RWPE2 (cell line): Measurements from ENCODE around the gene CCDC170.

Experiments used
- ATAC-seq: fragments of 200-7000 bp; cut with Tn5 transposase; 3 replicates; pipeline ENCODE4 v1.9.1; 2021; ENCODE audit warnings: low read depth
- DNase-seq: peaks from one replicate; pipeline ENCODE4 v3.0.0-alpha.2; 2020; ENCODE audit warnings: low spot score
- H3K27ac ChIP-seq: fragments of 450-650 bp; 2 replicates; pipeline ENCODE4 v1.5.1; 2017; ENCODE audit warnings: mild to moderate bottlenecking; ENCODE audit not compliant: poor library complexity, severe bottlenecking
- H3K27me3 ChIP-seq: fragments of 250-450 bp; sonication (Bioruptor Pico); 2 replicates; pipeline ENCODE4 v1.5.1; 2021; ENCODE audit warnings: mild to moderate bottlenecking, moderate library complexity; ENCODE audit not compliant: insufficient read depth, poor library complexity, severe bottlenecking
- H3K36me3 ChIP-seq: fragments of 250-450 bp; sonication (Bioruptor Pico); 2 replicates; pipeline ENCODE4 v1.5.1; 2020; ENCODE audit warnings: low read depth, mild to moderate bottlenecking, moderate library complexity
- H3K4me1 ChIP-seq: fragments of 250-450 bp; sonication (Bioruptor Pico); 2 replicates; pipeline ENCODE4 v1.5.1; 2021; ENCODE audit warnings: mild to moderate bottlenecking, moderate library complexity; ENCODE audit not compliant: insufficient read depth, poor library complexity, severe bottlenecking
- H3K4me3 ChIP-seq: fragments of 250-450 bp; sonication (Bioruptor Pico); 2 replicates; pipeline ENCODE4 v1.5.1; 2021; ENCODE audit warnings: mild to moderate bottlenecking, moderate library complexity; ENCODE audit not compliant: severe bottlenecking
- H3K9me3 ChIP-seq: fragments of 250-450 bp; sonication (Bioruptor Pico); 2 replicates; pipeline ENCODE4 v1.5.1; 2021; ENCODE audit warnings: mild to moderate bottlenecking, moderate library complexity; ENCODE audit not compliant: severe bottlenecking
- TF ChIP-seq, protein P1 (sequence below): fragments of 450-650 bp; IDR thresholded peaks from one replicate; pipeline ENCODE4 v1.5.1; 2017; ENCODE audit warnings: mild to moderate bottlenecking, moderate library complexity; ENCODE audit not compliant: poor library complexity, severe bottlenecking

CCDC170 gene

DNA sequence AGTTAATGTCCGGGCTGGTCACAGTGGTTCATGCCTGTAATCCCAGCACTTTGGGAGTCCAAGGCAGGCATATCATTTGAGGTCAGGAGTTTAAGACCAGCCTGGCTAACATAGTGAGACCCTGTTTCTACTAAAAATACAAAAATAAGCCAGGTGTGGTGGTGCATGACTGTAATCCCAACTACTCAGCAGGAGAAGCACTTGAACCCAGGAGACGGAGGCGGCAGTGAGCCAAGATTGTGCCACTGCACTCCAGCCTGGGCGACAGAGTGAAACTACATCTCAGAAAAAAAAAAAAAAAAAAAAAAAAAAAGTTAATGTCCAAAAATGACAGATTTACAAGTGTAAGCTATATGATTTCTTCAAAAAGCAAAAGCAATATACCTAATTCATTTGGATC lies 124.9 kb downstream of the CCDC170 start:
- Histone ChIP-seq H3K27me3 (no peaks in the 10 kb centered on the region), H3K36me3 (no peaks in the 10 kb centered on the region), H3K4me3 (no peak overlapping the region), H3K4me1 (no peaks in the 10 kb centered on the region), H3K27ac (no peak overlapping the region), H3K9me3 (no peaks in the 10 kb centered on the region)
- ATAC-seq (no peak), DNase-seq (no peak)
- TF ChIP-seq, protein P1, sequence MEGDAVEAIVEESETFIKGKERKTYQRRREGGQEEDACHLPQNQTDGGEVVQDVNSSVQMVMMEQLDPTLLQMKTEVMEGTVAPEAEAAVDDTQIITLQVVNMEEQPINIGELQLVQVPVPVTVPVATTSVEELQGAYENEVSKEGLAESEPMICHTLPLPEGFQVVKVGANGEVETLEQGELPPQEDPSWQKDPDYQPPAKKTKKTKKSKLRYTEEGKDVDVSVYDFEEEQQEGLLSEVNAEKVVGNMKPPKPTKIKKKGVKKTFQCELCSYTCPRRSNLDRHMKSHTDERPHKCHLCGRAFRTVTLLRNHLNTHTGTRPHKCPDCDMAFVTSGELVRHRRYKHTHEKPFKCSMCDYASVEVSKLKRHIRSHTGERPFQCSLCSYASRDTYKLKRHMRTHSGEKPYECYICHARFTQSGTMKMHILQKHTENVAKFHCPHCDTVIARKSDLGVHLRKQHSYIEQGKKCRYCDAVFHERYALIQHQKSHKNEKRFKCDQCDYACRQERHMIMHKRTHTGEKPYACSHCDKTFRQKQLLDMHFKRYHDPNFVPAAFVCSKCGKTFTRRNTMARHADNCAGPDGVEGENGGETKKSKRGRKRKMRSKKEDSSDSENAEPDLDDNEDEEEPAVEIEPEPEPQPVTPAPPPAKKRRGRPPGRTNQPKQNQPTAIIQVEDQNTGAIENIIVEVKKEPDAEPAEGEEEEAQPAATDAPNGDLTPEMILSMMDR: no peak

DNA sequence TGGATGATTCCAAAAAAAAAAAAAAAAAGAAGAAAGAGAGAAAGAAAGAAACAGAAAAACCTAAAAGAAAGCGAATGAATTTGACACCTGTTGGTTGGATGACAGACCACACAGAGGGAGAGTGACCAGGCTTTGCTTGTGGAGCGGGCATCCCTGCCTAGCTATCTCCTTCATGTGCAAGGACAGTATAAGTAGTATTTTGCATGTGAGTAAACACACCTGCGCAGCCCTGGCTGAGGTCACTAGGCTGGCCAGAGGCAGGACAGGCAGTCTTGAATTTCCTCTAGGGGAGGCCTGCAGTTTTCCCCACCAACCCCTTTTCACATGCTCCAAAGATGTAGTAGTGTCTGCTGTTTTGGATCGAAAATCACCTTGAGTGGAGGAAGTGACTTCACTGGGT lies 126.4 kb downstream of the CCDC170 start:
- H3K27me3 ChIP-seq: no peaks in the 10 kb centered on the region
- no peak overlapping the region for H3K27ac ChIP-seq
- no peaks in the 10 kb centered on the region for H3K4me1 ChIP-seq
- no peaks in the 10 kb centered on the region for H3K9me3 ChIP-seq
- DNase-seq: no peak
- no peak overlapping the region for H3K4me3 ChIP-seq
- ATAC-seq: no peak
- TF ChIP-seq, protein P1: no peak
- no peaks in the 10 kb centered on the region for H3K36me3 ChIP-seq

DNA sequence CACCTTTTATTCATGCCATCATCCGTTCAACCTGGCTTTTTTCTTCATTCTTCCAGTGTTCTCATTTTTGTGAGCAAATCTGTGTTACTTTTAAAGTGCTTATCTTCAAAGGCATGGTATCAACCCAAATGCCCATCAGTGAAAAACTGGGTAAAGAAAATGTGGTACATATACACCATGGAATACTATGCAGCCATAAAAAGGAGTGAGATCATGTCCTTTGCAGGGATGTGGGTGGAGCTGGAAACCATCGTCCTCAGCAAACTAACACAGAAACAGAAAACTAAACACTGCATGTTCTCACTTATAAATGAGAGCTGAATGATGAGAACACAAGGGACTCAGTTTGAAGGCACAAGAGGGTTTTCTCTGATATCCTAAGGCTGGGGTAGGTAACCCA lies 130.3 kb downstream of the CCDC170 start:
- no peak for DNase-seq
- Histone ChIP-seq H3K36me3 (no peaks in the 10 kb centered on the region), H3K27ac (no peak overlapping the region), H3K27me3 (no peaks in the 10 kb centered on the region), H3K4me3 (no peak overlapping the region), H3K4me1 (peaks cover 14% of the 10 kb centered on the region), H3K9me3 (no peaks in the 10 kb centered on the region)
- no peak for ATAC-seq
- TF ChIP-seq, protein P1: no peak

DNA sequence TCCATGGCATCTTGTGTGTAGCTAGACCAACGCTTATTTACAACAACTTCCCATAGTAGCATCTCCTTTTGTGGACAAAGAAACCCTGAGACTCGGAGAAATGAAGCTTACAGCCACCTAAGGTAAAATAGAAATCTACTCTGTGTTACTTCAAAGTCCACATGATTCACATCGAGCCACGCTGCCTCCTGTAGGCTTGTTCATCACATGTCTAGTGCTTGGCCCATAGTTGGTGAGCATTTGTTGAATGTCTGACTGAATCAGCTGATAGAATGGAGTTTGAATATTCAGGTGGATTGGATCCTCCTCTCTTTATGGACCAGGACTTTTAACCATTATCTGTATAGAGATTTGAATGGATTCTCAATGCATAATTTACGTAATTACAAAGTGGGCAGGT lies 130.7 kb downstream of the CCDC170 start:
- DNase-seq (no peak), ATAC-seq (no peak)
- no peaks in the 10 kb centered on the region for H3K27me3 ChIP-seq
- H3K36me3 ChIP-seq: no peaks in the 10 kb centered on the region
- H3K9me3 ChIP-seq: no peaks in the 10 kb centered on the region
- H3K27ac ChIP-seq: no peak overlapping the region
- peaks cover 15% of the 10 kb centered on the region for H3K4me1 ChIP-seq
- TF ChIP-seq, protein P1: no peak
- H3K4me3 ChIP-seq: no peak overlapping the region

DNA sequence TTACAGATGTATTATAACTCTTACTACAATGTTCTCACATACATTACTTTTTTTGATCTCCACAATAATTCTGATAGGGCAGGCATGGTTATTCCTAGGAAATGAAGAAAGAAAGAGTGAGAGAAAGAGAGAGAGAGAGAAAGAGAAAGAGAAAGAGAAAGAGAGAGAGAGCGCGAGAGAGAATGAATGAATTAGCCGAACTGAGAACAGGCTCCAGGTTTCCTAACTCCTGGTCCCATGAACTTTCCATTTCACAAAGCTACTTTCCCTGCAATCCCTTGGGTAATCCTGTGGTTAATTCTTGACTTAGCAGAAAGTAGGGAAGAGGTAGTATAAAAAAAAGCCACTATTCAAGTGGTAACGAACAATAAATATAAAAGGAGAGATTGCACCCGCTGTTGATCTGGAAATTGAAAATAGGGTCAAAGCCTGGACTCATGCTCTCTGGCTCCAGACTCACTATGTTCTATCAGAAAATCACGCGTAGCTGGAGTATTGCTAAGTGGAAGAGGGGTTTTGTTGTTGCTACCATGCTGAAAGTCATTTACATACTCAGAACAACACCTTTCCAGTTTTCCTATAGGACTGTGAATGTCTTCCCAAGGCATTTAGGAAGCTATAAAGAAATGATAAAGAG lies 131.2 kb downstream of the CCDC170 start:
- ATAC-seq: no peak
- H3K27me3 ChIP-seq: no peaks in the 10 kb centered on the region
- TF ChIP-seq, protein P1: no peak

More for the DNA sequence above, 131.2 kb downstream of the CCDC170 start:
- Histone ChIP-seq H3K9me3 (no peaks in the 10 kb centered on the region), H3K36me3 (no peaks in the 10 kb centered on the region), H3K4me3 (no peak overlapping the region), H3K4me1 (peaks cover 20% of the 10 kb centered on the region), H3K27ac (no peak overlapping the region)
- DNase-seq: no peak
